OCI-LY7 (cell line): ENCODE data around the gene PRKCA. TPM values are rescaled to one million over a fixed set of nuclear protein-coding genes. Genes with fewer than 3 reads are reported as not detected.

Source experiments
- BruUV-seq: library from RNA; stranded (reverse); fragments of 400-500 nt; replicated peaks from 2 replicates; lab custom pipeline; 2021; lab: Mats Ljungman, UMichigan
- CTCF ChIA-PET: fragments of 300-600 bp; sonication (Branson Sonifier 250); formaldehyde crosslinking; loops from one replicate; lab custom pipeline; 2022; ENCODE audit warnings: antibody characterized with exemption; ENCODE audit not compliant: unreplicated experiment; lab: Charles Lee
- POLR2A ChIA-PET: fragments of 300-600 bp; sonication (Branson Sonifier 250); formaldehyde crosslinking; loops from one replicate; lab custom pipeline; 2022; ENCODE audit warnings: antibody characterized with exemption; lab: Charles Lee
- DNase-seq: peaks from one replicate; pipeline ENCODE4 v3.0.0-alpha.2; 2015; ENCODE audit warnings: low spot score
- H2AFZ ChIP-seq: fragments of 200-600 bp; sonication (generic), shearing (Covaris generic); 2 replicates; pipeline ENCODE4 v1.6.1; 2014; ENCODE audit warnings: mild to moderate bottlenecking, antibody characterized with exemption, low read length, moderate library complexity
- H3K27ac ChIP-seq: fragments of 200-600 bp; sonication (generic); 2 replicates; pipeline ENCODE4 v1.5.1; 2014; ENCODE audit warnings: mixed run types, low read depth, mild to moderate bottlenecking, moderate library complexity, low read length, inconsistent platforms; ENCODE audit not compliant: poor library complexity, severe bottlenecking
- H3K36me3 ChIP-seq: fragments of 200-600 bp; sonication (generic); 2 replicates; pipeline ENCODE4 v1.6.1; 2014; ENCODE audit warnings: mild to moderate bottlenecking, antibody characterized with exemption, low read length, moderate library complexity, mixed read lengths; ENCODE audit not compliant: insufficient read depth
- H3K4me1 ChIP-seq: fragments of 200-600 bp; sonication (generic); 2 replicates; pipeline ENCODE4 v1.5.1; 2014; ENCODE audit warnings: mild to moderate bottlenecking, low read length; ENCODE audit not compliant: insufficient read depth, poor library complexity, severe bottlenecking
- H3K4me2 ChIP-seq: fragments of 200-600 bp; sonication (generic); 2 replicates; pipeline ENCODE4 v1.6.1; 2014; ENCODE audit warnings: mild to moderate bottlenecking, low read length
- H3K4me3 ChIP-seq: fragments of 200-600 bp; sonication (generic); 2 replicates; pipeline ENCODE4 v1.5.1; 2014; ENCODE audit warnings: mild to moderate bottlenecking, low read depth, low read length; ENCODE audit not compliant: poor library complexity, severe bottlenecking
- H3K79me2 ChIP-seq: fragments of 200-600 bp; sonication (generic); 2 replicates; pipeline ENCODE4 v1.6.1; 2016; ENCODE audit warnings: low read depth, mild to moderate bottlenecking, low read length, moderate library complexity, mixed read lengths; ENCODE audit not compliant: insufficient read depth
- H3K9me2 ChIP-seq: fragments of 200-600 bp; sonication (generic); 2 replicates; pipeline ENCODE4 v1.6.1; 2016; ENCODE audit warnings: mild to moderate bottlenecking, low read length, mixed read lengths; ENCODE audit not compliant: insufficient read depth
- H3K9me3 ChIP-seq: fragments of 200-600 bp; sonication (generic); 2 replicates; pipeline ENCODE4 v1.6.1; 2014; ENCODE audit warnings: mild to moderate bottlenecking, mixed run types, low read length, mixed read lengths
- H4K20me1 ChIP-seq: fragments of 200-600 bp; sonication (generic); 2 replicates; pipeline ENCODE4 v1.6.1; 2014; ENCODE audit warnings: mild to moderate bottlenecking, antibody characterized with exemption, low read length, moderate library complexity, mixed read lengths; ENCODE audit not compliant: insufficient read depth
- EZH2phosphoT487 ChIP-seq: fragments of 200-600 bp; sonication (generic); IDR thresholded peaks from 2 replicates; pipeline ENCODE4 v1.6.1; 2018; ENCODE audit warnings: low read depth, borderline replicate concordance, mild to moderate bottlenecking, mixed run types, antibody characterized with exemption, low read length, moderate library complexity, mixed read lengths
- intact Hi-C: fragments of 100-400 bp; cut with micrococcal nuclease; formaldehyde crosslinking; loops from one replicate; pipeline ENCODE4 v1.10.0; 2022; ENCODE audit not compliant: unreplicated experiment
- total RNA-seq, 2 experiments: library from RNA; depleted of rRNA in 1 of 2; stranded (reverse); fragments of >200 nt in 1 of 2; shearing (Covaris generic) in 1 of 2; gene quantifications; 2 replicates each; pipeline ENCODE4 v1.2.3, GENCODE V29; 2014 to 2022
- TF ChIP-seq, protein P1 (sequence below): fragments of 200-600 bp; sonication (generic); conservative IDR thresholded peaks from 2 replicates; pipeline ENCODE4 v1.5.1; 2014; ENCODE audit warnings: mild to moderate bottlenecking, antibody characterized with exemption, low read length, moderate library complexity, mixed read lengths

Gene PRKCA
- total RNA-seq, 2 experiments from 2014 or later = 6.6 to 32.1 TPM

DNA sequence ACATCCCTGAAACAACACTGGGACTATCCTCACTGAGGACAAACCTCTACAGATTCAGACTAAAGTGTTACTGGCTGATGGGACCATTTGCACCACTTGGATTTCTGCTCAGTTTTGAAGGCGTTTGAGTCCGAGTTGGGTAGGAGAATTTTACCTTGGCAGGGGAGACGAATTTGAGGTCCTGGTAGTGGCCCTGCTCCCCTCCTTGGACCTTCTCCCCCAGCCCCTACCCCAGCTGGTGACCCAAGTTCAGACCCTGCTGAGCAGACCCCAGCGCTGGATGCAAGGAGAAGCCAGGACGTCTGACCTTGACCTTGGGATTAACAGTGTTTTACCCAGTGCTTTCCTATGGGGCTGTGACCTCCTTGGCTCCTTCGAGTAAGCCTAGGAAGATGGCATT lies 546.1 kb downstream of the PRKCA start:
- Histone ChIP-seq H4K20me1 (no peaks in the 10 kb centered on the region), H3K27ac (no peak overlapping the region), H2AFZ (no peak overlapping the region), H3K4me1 (peaks cover 4% of the 10 kb centered on the region), H3K4me2 (no peak overlapping the region), H3K9me3 (no peaks in the 10 kb centered on the region), H3K4me3 (no peak overlapping the region), H3K79me2 (no peaks in the 10 kb centered on the region), H3K36me3 (no peaks in the 10 kb centered on the region), H3K9me2 (no peaks in the 10 kb centered on the region)
- BruUV-seq = no TSS peak
- TF ChIP-seq, protein P1, sequence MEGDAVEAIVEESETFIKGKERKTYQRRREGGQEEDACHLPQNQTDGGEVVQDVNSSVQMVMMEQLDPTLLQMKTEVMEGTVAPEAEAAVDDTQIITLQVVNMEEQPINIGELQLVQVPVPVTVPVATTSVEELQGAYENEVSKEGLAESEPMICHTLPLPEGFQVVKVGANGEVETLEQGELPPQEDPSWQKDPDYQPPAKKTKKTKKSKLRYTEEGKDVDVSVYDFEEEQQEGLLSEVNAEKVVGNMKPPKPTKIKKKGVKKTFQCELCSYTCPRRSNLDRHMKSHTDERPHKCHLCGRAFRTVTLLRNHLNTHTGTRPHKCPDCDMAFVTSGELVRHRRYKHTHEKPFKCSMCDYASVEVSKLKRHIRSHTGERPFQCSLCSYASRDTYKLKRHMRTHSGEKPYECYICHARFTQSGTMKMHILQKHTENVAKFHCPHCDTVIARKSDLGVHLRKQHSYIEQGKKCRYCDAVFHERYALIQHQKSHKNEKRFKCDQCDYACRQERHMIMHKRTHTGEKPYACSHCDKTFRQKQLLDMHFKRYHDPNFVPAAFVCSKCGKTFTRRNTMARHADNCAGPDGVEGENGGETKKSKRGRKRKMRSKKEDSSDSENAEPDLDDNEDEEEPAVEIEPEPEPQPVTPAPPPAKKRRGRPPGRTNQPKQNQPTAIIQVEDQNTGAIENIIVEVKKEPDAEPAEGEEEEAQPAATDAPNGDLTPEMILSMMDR = no peak
- TF ChIP-seq EZH2phosphoT487 = no peak
- DNase-seq = no peak
- CTCF ChIA-PET = no interaction called here
- intact Hi-C loops = no loop called here
- POLR2A ChIA-PET = no interaction called here

DNA sequence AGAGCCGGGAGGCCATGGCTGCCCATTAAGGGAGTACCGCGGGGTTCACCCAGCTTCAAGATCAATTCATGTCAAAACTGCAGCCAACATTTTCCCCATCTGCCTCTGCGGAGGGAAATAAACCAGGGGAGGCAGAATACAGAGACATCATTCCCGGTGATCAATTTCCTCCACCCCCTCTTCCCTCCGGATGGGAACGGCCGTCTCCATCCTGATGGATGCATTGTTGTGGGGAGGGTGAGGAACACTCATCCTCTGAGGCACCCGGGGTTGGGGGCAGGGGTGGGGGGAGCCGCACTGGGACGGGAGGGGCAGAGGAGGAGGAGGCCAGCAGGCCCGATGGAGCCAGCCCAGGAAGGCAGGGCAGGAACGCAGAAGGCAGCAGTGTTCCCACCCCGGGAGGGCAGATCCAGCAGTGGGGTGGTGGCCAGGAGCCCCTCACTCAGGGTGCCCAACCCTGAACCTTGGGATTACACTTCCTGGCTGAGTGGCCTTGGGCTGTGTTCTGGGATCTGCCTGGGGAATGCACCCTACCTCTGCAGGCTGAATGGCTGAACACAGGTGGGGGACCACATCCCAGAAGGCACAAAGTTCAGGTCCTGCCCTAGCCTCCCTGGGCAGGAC lies 546.7 kb downstream of the PRKCA start:
- Histone ChIP-seq H3K36me3 (no peaks in the 10 kb centered on the region), H3K4me2 (no peak overlapping the region), H3K9me2 (no peaks in the 10 kb centered on the region), H3K27ac (no peak overlapping the region), H4K20me1 (no peaks in the 10 kb centered on the region), H2AFZ (no peak overlapping the region), H3K4me1 (peaks cover 4% of the 10 kb centered on the region), H3K4me3 (no peak overlapping the region), H3K79me2 (no peaks in the 10 kb centered on the region), H3K9me3 (no peaks in the 10 kb centered on the region)
- ChIA-PET POLR2A (no interaction called here), CTCF (no interaction called here)
- DNase-seq = no peak
- intact Hi-C loops = no loop called here
- no TSS peak for BruUV-seq
- TF ChIP-seq, protein P1 = no peak
- no peak for TF ChIP-seq EZH2phosphoT487

DNA sequence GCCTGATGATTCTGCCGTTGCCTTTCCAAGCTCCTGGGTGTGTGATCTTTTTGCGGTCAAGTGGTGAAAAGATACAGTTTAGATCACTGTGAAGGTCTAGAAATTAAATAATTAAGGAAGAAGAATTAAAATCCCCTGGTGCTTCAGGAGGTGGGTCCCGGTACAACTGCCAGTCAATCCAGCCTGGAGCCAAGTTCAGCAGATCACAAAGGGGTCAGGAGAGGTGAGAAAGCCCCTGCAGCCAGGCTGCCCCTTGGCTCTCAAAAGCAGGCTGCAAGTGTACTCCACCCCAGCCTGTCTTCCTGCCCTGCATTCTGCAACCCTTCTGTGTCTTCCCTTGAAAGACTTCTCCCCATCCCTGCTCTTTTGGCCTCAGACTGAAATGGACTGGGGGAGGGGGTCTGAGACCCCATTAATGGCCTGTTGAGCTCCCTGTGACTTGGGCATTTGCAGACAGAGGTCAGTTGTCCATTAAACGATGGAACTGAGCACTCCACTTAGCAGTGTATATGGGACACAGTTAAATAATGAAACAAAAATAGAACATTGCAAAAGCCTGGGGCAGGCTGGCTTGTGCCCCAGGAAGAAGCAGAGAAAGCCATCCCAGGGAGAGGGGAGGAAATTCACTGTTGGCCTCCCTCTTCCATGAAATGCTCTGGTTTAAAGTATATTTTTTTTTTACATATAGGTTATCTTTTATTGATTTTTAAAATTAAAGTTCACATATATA lies 547.6 kb downstream of the PRKCA start:
- no peaks in the 10 kb centered on the region for H3K36me3 ChIP-seq
- no peak for TF ChIP-seq EZH2phosphoT487
- no TSS peak for BruUV-seq
- H3K4me1 ChIP-seq = peaks cover 4% of the 10 kb centered on the region
- ChIA-PET CTCF (no interaction called here), POLR2A (no interaction called here)
- no peak overlapping the region for H3K27ac ChIP-seq
- H3K9me3 ChIP-seq = no peaks in the 10 kb centered on the region; the same call in 1 of the 2 replicates
- H4K20me1 ChIP-seq = no peaks in the 10 kb centered on the region
- no peak overlapping the region for H3K4me2 ChIP-seq
- intact Hi-C loops = no loop called here
- no peak overlapping the region for H3K4me3 ChIP-seq
- no peaks in the 10 kb centered on the region for H3K9me2 ChIP-seq
- no peaks in the 10 kb centered on the region for H3K79me2 ChIP-seq
- no peak overlapping the region for H2AFZ ChIP-seq
- DNase-seq = no peak
